Gastroesophageal sphincter (tissue), 3 donors: ENCODE measurements around the gene ADAMTS1.

Experiments
- EP300 ChIP-seq: sonication (generic); formaldehyde crosslinking; IDR thresholded peaks from one replicate; pipeline ENCODE4 v1.6.1; 2017; ENCODE audit warnings: antibody characterized with exemption, mild to moderate bottlenecking
- TF ChIP-seq, protein P1 (sequence below), 4 experiments: fragments of 200-600 bp in 2 of 4; fragments of 450-650 bp in 2 of 4; sonication (generic) in 1 of 4; IDR thresholded peaks; one replicate each; pipeline ENCODE4 v1.5.1; 2017 to 2019; ENCODE audit warnings: antibody characterized with exemption in 4 of 4, mild to moderate bottlenecking in 2 of 4, moderate library complexity in 2 of 4

DNA sequence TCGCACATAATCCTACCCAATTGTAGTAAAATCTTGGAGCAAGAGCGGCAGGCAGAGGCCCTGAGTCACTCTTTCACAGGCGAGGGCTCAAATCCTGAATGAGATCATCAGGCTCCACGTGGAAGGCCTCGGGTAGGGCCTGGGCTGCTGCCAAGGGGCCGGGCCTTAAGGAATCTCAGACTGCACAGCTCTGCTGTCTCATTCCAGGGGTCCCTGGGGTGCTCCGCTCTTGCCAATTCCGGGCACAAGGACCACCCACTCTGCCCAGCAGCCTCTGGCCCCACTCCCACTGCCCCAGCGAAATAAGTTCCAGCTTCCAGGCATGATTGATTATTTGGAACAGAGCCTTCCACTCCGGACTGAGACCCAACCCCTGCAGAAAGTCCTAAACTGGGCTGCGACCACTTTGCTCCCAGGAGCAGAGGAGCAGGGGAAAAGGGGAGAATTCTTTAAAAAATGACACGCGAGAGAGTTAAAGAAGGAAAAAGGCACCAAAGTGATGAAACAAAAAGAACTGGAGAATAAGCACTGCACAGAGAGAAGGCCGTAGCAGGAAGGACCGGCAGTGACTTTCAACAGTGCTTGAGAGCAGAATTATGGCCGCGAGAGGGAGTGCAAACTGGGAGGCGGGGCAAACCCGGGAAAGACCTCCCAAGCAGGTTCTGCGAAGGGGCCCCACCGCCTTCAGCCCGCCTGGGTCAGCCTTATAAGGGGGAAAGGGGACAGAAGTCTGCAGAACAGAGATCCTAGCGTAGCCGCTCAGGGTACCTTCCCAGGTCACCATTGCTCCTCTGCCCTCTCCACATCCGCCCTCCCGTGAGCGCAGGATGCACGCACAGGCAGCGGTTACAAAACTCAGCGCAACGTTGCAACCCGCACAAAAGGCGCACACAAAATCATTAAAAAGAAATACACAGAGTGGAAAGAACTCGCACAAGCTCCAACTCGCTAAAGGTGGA, 2.0 kb downstream of the ADAMTS1 start:
- TF ChIP-seq EP300 = no peak
- TF ChIP-seq, protein P1, sequence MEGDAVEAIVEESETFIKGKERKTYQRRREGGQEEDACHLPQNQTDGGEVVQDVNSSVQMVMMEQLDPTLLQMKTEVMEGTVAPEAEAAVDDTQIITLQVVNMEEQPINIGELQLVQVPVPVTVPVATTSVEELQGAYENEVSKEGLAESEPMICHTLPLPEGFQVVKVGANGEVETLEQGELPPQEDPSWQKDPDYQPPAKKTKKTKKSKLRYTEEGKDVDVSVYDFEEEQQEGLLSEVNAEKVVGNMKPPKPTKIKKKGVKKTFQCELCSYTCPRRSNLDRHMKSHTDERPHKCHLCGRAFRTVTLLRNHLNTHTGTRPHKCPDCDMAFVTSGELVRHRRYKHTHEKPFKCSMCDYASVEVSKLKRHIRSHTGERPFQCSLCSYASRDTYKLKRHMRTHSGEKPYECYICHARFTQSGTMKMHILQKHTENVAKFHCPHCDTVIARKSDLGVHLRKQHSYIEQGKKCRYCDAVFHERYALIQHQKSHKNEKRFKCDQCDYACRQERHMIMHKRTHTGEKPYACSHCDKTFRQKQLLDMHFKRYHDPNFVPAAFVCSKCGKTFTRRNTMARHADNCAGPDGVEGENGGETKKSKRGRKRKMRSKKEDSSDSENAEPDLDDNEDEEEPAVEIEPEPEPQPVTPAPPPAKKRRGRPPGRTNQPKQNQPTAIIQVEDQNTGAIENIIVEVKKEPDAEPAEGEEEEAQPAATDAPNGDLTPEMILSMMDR (IDR thresholded peaks at IDR 0.05) = peak in 3 of 4 experiments; percentile 21 to 58 (median 46)
